Measurements from ENCODE around the gene MOSMO. TPM values are rescaled to one million over a fixed set of nuclear protein-coding genes. Genes with fewer than 3 reads are reported as not detected.
"Not testable (repeated sequence)": the region's sequence is repeated elsewhere in the genome, so short reads cannot be mapped to it uniquely, and the experiment has no call there.

MOSMO gene
- total RNA-seq, 1 donor from 2014 or later = 19.7 TPM

DNA sequence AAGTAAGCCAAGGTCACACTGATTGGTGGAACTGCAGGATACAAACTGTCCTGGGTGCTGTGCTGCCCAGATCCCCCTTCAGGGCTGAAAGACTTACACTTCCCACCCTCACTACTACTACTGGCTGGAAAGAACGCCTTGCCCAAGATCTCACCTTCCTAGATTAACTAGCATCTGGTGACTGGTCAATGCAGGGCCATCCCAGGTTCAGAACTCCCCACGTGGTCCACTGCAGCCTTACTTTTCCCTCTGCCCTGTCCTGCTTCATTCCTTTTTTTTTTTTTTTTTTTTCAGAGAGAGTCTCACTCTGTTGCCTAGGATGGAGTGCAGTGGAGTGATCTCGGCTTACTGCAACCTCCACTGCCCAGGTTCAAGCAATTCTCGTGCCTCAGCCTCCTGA, 4.7 kb upstream of the MOSMO start:
- DNase-seq (ENCODE audit: low spot score) = no peak

- no peak for DNase-seq (ENCODE audit: low spot score)
These were observed 3.6 kb upstream of the MOSMO start for GRCh38 chr16:22004341-22004740.

GRCh38 chr16:22005746-22006145, 2.2 kb upstream of the MOSMO start:
- no peak for DNase-seq (ENCODE audit: low spot score)

DNA sequence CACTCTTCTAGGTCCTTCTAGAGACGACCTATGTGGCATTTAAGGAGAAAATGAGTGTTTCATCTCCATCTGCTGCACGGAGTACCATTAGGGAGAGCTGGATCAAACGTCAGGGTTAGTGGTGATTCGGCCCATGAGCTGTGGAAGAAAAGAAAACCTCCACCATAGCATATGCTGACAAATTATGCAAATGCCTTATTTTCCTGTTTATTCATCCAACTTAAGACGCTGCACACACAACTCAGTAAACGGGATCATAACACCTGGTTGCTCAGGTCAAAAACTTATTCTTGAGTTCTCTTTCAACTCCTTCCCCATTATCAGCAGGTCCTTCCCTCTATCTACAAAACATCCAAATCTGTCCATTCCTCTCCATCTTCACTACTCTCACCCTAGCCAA, 1.3 kb upstream of the MOSMO start:
- no peak for DNase-seq (ENCODE audit: low spot score)

- DNase-seq (ENCODE audit: low spot score) = no peak
These were observed 777 bp upstream of the MOSMO start for GRCh38 chr16:22007159-22007508.

DNA sequence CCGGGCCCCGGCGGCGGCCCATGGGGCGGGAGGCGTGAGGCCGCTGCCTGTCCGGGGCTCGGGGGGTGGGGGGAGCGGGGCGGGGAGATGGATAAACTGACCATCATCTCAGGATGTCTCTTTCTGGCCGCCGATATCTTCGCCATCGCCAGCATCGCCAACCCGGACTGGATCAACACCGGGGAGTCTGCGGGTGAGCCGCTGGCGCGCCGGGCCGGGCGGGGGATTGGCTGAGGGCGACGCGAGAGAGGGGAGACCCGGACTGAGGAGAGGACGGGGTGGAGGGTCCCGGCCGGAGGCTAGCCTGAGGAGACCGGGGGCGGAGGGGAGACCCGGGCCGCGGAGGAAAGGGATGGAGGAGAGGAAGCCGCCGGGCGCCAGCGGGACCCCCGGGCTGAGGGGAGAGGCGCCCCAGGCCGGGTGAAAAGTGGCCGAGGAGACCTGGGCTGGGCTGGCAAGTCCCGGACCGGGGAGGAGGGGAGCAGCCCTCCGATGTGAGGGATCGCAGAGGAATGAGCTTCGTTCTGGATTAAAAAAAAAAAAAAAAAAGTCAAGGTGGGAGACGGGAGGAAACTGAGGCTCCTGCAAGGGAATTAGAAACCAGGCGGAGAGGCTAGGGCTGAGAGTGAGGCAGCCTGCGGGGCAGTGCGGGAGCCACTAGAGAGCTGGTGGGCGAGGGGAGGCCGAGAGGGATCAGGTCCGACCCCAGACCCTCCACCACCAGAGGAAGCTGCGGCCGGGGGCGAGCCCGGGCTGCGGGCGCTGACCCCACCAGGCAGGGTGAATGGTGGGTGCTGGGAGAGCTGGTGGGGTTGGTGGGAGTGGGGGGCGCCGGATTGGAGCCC, 526 bp downstream of the MOSMO start:
- peak; percentile 47 for DNase-seq (ENCODE audit: low spot score)

GRCh38 chr16:22010902-22011301, 3.0 kb downstream of the MOSMO start:
- DNase-seq (ENCODE audit: low spot score) = no peak

DNA sequence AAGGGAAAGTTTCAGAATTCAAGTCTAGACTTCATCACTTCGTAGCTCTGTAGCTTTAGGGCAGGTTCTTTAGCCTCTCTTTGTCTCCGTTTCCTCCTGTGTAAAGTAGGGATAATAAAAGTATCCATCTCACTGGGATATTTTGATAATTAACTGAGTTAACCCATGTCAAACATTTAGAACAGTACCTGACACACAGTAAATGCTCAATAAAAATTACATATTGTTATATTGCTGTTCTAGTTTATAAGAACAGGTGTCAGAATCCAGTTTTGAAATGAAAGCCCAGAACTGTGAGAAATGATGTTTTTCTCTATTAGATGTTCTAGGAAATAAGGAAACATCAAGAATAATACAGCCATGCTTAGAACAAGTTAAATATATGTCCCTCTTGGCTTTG, 4.3 kb downstream of the MOSMO start:
- no peak for DNase-seq (ENCODE audit: low spot score)

DNA sequence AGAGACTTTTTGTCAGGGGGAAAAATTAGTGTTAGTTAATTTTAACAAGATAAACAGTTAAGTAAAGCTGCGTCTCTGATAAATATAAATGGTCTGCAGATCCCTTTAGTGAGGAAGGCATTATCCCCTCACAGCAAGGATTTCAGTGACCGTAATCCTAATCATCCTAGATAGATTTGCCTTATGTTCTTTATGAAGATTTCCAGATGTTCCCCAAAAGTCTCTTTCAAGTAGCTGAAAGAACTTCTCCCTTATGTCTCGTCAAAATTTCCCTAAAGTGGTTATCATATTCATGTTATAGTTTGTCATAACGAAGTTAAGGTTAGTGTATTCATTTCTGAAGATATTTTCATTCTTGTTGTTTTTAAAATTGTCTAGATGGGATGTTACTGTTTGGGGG, 5.6 kb downstream of the MOSMO start:
- DNase-seq (ENCODE audit: low spot score) = no peak

DNA sequence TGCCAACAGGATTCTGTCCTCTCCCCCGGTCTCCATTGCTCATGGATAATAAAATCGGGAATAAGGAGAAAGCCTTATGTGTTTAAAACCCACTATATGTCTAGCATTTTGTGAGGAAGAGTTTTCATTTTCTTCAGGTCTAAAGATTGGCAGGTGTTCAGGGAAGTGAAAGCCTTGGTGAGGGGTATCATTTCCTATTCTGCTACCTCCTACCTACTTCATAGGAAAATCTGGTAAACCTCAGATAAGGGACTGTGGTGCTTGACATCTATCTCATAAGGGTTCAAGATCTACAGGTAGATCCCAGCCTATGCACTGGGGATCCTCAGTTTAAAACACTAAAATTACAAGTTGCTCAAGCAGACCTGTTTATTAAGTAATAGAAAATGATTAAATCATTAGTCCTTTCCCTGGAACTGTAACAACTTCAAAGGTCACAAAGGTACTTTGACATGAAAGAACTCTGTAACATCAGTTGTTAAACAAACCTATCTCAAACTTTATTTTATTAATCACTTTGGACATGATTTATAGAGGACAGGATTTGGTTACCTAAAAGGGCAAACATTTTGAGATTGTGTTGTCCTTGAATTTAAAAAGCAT, 6.5 kb downstream of the MOSMO start:
- no peak for DNase-seq (ENCODE audit: low spot score)

DNA sequence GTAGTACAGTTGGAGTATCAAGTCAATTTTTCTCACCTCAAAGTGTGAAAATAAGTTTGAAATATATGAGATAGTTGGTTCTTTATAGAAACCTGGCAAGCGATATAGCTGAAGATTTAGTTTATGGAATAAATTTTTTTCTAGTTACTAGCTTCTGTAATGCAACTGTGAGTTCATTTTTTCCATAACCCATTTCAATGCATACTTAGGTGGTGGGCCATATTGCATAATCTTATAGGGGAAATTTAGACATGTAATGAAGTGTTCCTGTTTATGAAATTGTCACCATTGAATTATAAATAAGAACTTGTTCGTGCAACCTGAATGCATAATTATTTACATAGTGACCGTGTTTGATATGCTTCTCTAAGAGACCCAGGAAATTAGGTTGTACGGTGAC, 9.0 kb downstream of the MOSMO start:
- DNase-seq (ENCODE audit: low spot score) = no peak

DNA sequence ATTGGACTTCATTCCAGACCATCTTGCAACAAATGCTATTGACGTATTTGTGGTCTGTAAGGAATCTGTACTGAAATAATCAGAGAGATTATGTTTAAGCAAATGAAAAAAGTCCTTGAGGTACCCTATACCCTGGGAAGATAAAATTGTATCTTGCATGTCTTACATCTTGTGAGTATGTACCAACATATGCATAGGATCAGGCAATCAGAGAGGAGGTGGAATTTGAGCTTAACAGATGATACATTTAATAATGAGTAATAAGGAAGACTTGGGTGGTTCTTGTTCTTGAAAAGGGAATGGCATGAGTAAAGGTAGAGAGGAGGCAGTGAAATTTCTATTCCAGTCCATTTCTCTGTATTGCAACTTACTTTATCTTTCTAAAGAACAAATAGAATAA, 10.6 kb downstream of the MOSMO start:
- no peak for DNase-seq (ENCODE audit: low spot score)

DNA sequence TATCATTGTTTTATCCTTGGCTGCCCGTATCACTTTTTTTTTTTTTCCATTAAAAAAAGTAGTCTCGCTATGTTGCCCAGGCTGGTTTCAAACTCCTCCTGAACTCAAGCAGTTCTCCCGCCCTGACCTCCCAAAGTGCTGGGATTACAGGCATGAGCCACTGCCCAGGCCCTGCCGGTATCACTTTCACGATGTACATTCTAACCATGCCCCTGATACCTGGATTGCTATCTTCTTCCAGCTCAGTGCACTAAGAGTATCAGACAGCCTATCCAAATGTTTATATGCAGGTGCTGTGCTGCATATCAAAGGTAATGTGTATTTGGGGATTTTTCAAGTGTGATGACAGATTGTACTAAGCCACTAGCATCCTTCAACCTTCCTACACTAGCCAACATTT, 14.2 kb downstream of the MOSMO start:
- DNase-seq (ENCODE audit: low spot score) = no peak

GRCh38 chr16:22023505-22023904, 15.6 kb downstream of the MOSMO start:
- DNase-seq (ENCODE audit: low spot score) = no peak

- not testable (repeated sequence) for DNase-seq (ENCODE audit: low spot score)
These were observed 16.9 kb downstream of the MOSMO start for GRCh38 chr16:22024785-22025184.

- DNase-seq (ENCODE audit: low spot score) = no peak
These were observed 19.7 kb downstream of the MOSMO start for GRCh38 chr16:22027633-22028032.

DNA sequence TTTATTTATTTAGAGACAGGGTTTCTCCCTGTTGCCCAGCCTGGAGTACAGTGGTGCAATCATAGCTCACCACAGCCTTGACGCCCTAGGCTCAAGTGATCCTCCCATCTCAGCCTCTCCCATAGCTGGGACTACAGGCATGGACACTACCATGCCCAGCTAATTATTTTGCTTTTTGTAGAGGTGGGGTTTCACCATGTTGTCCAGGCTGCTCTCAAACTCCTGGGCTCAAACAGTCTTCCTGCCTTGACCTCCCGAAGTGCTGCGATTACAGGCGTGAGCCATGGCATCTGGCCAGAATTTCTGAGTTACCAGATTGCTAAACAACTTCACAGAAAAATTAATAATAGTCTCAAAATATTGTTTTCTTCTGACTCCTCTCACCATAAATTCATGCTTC, 21.7 kb downstream of the MOSMO start:
- no peak for DNase-seq (ENCODE audit: low spot score)

GRCh38 chr16:22030087-22030812, 22.3 kb downstream of the MOSMO start:
- DNase-seq (ENCODE audit: low spot score) = no peak

GRCh38 chr16:22031483-22032083, 23.7 kb downstream of the MOSMO start:
- no peak for DNase-seq (ENCODE audit: low spot score)

DNA sequence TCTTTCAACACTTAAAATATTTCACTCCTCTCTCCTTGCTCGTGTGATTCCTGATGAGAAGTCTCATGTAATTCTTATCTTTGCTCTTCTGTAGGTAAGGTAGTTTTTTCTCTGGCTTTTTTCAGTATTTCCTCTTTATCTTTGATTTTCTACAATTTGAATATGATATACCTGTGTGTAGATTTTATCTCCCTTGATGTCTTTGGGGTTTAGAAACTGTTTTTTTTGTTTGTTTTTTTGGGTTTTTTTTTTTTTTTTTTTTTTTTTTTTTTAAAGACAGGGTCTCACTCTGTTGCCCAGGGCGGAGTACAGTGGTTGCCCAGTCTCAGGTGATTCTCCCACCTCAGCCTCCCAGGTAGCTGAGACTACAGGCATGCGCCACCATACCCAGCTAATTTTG, 26.6 kb downstream of the MOSMO start:
- no peak for DNase-seq (ENCODE audit: low spot score)

DNA sequence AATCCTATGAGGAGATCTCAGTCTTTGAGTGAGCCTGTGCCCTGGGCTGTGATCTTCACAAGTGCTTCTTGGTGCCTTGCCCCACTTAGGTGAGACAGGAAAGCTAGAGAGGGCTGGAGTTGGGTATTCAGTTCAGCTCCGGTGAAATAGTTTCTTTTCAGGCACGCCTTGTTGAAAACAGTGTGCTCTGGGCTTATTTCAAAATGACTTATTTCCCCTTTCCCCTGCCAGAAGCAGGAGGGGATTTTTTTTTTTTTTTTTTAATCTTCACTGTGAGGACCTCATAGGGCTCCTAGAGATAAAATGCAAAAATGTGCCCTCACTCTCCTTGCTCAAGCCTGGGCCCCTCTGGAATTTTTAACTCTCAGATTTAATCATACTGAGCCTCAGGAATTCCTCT, 27.2 kb downstream of the MOSMO start:
- DNase-seq (ENCODE audit: low spot score) = no peak

GRCh38 chr16:22043882-22044281, 36.0 kb downstream of the MOSMO start:
- DNase-seq (ENCODE audit: low spot score) = not testable (repeated sequence)

DNA sequence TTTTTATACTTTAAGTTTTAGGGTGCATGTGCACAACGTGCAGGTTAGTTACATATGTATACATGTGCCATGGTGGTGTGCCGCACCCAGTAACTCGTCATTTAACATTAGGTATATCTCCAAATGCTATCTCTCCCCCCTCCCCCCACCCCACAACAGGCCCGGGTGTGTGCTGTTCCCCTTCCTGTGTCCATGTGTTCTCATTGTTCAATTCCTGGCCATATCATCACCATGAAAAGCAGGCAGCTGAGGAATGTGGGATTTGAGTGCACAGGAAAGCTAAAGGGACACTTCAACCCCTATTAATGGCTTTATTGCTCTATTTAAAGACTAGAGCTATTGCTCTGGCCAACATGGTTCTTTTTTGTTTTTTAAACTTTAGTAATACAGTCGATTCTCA, 38.0 kb downstream of the MOSMO start:
- DNase-seq (ENCODE audit: low spot score) = not testable (repeated sequence)

All from ureter (tissue), 1 donor.